ENCODE measurements around the gene MEGF11.
A peak's percentile ranks its signal among the peaks of the same experiment; 100 is the strongest.
"Not testable (repeated sequence)": the region's sequence is repeated elsewhere in the genome, so short reads cannot be mapped to it uniquely, and the experiment has no call there.

Gene MEGF11

DNA sequence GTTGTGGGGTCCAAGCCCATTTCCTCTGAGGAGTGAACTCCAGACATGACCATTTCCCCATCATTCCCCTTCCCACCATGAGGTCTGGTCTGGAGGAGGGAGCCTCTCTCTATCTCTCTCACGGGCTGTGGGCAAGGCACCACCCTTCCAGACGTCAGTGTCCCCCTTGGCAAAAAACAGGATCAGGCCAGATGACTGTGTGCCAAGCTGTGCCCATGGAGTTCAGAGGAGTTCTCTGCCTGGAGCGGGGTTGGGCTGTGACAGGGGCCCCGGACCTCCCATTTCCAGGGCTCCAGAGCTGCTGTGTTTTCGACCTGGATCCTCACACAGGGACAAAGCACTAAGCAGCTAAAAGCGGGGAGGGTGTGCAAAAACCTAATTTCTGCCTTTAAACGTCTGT is 259.8 kb downstream of the MEGF11 start:
- DNase-seq = no peak

DNA sequence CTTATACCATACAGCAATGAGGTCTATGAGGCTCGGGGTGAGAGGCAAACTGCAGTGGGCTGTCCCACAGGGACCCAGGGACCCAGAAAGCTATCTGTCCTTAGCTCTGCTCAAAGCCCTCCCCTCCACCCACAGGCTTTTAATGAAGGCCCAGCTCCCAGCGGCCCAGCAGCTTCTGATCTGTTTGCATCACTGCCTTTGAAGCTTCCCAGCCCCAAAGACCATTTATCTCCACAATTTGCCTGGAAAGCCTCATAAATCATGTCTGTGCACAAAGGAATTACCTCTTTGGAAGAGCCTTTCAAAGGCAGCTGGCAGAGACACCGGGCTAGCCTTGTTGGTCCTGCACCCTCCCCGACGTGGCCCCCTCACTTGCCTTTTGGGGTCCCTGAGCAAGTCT is 260.3 kb downstream of the MEGF11 start:
- DNase-seq = no peak

DNA sequence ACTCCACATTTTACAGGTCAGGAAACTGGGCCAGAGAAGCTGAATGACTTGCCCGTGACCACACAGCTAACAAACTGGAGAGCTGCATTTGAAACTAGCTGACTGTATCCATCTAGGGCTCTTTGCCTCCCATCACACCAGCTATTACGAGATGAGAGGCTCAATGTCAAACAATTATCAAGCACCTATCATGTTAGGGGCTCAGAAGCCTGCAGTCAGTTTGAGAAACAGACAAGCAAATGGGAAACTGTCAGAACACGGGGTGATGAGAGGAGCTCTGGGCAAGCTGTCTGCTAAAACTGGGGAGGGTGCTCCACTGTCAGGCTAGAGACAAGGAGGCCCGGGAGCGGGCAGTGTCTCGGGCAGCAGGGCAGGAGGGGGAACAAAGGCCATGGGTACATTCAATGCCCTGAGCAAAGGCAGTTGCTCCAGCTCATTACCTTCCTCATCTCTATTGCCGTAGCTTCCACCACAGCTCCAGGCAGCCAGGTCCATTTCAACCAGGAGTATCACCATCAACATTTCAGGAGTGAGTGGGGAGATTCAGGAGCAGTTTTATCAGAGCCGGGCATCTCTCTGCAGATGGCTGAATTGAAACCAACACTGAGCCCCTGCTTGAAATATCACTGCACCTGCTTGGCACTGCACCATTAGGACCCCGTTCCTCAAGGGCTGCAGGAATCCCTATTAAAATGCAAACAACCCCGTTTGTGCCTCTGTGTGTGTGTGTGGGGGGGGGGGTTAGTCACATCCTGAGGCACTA is 261.6 kb downstream of the MEGF11 start:
- DNase-seq = no peak

DNA sequence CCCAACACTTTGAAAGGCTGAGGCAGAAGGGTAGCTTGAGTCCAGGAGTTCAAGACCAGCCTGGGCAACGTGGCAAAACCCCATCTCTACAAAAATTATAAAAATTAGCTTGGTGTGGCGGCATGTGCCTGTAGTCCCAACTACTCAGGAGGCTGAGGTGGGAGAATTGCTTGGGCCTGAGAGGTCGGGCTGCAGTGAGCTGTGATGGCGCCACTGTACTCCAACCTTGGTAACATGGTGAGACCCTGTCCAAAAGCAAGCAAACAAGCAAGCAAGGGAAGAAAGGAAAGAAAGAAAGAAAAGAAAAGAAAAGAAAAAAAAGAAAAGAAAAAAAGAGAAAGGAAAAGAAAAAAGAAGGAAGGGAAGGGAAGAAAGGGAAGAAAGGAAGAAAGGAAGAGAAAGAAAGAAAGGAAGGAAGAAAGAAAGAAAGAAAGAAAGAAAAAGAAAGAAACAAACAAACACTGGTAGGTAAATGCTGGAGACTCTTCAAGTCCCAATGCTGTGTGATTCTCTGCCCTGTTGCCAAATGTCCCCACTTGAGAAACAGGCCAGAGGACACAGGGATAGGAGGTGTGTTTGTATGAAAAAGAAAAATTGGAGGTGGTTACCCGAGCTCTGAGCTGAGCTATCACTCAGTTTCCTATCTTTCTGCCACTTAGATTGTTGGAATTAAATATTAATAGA is 263.1 kb downstream of the MEGF11 start:
- no peak for DNase-seq

DNA sequence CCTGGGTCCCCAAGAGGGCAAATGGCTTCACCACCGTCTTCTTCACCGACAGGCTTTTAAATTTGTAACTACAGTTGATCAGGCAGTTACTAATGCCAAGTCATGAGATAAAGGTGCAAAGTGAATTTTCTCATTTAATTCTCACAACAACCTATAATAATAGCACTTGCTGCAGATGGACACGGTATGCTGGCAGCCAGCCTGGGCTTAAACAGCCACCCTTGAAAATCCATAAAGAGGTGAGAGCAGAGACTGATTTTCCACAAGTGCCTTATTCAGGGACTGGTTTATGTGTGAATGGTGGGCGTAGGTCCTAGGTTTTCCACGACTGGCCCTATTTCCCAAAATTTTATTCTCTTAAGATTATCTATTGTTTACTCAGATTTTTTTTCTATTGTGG is 266.4 kb downstream of the MEGF11 start:
- no peak for DNase-seq

DNA sequence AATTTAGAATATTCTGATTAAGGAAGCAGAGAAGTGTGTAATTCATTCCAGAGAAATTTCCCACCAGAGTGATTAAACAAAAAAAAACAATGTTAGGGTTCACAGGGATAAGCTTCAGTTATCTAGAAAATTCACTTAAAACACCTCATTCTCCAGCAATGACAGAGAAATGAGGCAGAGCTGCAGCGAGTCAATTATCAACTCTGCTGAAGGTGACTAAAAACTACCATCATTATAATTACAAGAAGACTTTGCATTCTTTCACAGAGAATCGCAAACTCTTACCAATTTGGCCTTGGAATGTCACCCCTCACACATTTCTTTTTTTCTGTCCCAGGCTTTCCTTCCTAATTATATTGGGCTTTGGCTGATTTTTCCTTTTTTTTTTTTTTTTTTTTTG is 267.1 kb downstream of the MEGF11 start:
- DNase-seq = no peak

DNA sequence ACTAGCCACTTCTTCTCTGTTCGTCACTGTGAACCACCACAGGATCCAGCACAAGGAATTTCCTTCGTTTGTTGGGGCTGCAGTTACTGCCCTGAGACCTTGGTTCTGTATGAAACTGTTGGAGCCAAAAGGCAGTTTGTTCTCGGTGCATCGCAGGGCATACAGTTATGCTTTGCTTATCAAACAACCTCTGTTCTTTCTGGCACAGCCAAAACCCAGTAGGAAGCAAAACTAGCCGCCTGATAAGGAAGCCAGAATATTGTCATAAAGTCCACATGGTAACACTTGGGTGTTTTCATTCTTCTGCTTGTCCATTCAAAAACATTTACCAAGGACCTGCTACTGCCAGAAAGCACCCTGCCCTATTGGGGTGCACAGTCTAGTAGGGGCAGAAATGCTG is 268.2 kb downstream of the MEGF11 start:
- DNase-seq = no peak

DNA sequence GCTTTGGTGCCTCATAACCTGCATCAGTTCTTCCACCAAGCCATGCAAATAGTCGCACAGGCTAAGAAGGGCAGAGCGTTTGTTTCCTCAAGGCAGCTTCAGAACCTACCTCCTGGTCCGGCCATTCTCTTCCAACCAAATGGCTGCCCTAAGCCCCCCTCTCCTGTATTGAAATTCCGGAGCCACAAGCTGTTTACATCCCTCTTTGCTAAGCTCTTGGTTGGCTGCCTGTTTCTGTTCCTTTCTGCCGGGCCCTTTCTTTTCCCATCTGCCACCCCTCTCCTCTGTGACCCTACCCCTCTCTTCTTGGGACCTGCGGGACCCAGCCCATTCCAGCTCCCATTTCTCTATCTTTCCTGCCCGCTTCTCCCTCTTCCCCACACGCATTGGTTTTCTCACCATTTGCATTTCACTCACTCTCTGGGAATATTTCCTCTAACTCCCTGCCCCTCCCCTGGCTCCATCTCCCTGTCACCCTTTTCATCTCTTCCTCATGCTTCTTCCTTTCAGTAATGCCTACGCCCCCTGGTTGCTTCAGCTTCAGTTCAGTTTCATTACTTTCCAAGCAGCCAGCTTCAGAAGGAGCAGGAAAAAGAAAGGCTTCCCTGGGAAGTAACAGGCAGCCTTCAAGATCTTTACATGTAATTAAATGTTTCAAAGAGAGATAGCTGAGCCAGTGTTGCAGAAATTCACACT is 270.8 kb downstream of the MEGF11 start:
- no peak for DNase-seq

DNA sequence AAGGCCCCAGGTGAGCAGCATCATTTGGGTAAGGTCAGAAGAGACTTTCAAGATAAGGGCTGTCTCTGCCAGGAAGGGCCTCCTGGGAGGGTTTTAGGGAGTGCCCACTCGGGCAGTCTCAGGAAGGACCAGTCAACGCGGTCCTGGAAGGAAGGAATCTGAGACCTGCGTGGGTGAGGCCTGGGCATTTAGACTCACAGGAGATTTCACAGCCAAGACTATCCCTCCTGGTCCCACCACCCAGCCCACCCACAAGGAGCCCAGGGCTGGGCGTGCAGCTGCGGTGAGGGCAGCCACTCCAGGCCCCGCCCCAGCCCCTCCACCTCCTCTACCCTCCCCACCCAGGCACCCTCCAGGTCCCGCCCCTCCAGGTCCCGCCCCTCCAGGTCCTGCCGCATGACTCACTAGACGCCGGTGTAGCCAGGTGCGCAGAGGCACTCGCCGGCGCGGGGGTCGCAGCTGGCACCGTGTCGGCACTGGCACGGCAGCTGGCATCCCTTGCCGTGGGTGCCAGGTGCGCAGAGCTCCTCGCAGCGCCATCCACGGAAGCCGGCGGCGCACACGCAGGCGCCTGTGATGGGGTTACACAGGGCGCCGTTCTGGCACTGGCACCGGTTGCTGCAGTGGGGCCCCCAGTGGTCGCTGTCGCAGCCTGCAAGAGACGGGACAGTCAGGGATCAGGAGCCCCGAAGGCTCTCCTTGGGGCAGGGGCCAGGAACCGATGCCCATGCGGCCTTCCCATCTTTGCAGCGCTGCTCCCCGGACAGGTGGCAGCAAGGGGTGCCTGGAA is 271.5 kb downstream of the MEGF11 start:
- peak in 2 of 4 experiments; percentile 8 to 13 for DNase-seq

DNA sequence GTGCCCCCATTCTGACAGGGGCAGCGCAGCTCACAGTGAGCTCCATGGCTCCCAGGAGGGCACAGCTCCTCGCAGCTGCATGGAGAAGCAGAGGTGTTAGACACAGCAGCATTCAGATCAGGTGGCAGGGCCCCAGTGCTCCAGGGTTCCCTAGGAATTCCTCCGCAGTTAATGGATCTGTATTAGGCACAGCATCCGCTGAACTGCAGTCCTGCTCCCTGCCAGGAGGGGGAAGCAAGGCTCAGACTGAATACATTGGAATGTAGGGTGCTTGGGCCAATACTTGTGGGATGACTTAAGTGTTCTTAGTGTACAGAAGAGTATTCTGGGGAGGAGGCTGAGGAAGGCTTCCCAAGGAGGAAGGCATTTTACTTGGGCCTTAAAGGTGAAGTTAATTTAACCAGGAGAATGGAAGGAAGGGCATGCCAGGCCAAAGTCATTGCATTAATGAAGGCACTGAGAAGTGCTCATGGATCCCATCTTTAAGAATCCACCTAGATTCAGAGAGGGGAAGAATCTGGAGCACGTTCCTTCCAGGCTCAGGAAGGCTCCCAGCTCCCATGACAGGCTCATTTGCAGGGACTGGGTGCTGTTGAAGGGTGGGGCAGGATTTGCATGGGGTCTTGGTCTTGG is 272.6 kb downstream of the MEGF11 start:
- DNase-seq = peak; percentile 57 to 72 (median 64)

DNA sequence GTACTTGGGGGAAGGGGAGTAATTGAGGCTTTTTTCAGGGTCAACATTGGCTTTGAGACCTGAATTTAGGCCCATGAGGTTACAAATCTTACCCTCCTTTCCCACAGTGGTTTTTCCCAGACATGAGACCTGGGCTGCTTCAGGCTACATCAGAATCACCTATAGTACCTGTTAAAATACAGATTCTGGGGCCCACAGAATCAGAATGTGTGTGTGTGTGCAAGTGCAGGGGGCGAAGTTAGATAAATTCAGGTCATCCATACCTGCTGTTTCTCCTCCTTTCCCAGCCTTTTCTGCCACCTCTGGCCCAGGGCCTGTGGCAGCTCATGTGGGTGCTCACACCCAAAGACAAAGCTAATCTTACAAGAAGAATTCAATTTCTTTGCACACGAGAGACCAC is 273.7 kb downstream of the MEGF11 start:
- DNase-seq = no peak

DNA sequence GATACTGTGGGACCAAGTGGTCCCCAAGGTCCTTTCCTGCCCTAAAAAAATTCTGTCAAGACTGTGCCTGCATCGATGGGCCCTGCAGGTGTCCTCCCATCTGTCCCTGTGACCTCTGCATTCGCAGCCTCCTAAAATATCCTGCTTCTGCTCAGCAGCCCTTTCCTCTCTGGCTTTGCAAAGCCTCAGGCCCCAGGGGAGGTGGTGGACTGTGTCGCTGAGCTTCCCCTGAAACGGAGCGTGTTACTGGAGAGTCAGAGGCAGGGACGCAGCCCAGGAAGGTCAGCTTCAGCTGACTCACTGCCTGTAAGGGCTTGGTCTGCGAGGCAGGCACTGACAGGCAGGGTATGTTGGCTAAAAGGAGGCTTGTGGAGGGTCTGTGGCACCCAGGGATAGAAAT is 274.2 kb downstream of the MEGF11 start:
- DNase-seq = no peak

DNA sequence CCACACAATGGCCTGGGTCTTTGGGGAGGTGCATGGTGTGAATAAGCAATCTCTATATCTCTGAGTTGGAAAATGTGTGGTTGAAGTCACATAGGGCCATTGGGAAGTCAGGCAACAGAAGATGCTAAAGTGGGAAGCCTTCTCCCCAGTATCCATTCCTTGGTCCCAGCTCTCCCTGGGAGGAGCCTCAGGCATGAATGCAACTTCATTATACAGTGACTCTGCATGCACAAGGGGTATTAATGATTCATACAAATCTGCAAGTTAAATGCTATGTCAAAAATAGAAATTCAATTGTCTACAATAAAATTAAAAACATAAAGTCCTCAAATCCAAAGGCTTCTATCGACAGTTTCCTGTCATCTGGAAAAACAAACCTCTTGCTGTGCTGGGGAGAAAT is 275.4 kb downstream of the MEGF11 start:
- no peak for DNase-seq

DNA sequence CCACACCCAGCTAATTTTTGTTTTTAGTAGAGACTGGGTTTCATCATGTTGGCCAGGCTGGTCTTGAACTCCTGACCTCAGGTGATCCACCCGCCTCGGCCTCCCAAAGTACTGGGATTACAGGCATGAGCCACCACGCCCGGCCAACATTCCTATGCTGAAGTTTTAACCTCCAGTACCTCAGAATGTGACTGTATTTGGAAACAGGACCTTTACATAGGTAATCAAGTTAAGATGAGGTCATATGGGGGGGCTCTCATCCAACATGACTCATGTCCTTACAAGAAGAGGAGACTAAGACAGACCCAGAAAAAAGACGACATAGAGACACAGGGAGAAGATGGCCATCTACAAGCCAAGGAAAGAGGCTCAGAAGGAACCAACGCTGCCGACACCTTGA is 277.4 kb downstream of the MEGF11 start:
- DNase-seq = not testable (repeated sequence)

DNA sequence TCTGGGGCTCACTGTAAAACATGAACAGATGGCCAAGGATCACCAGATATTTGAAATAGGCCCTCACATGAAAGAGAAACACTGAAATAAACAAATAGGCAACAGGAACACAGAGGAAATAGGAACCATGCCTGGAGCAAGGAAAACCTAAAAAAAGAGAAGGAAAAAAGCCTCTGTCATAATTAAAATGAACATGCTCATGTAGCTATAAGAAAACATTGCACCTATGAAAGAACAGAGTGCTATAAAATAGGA is 281.9 kb downstream of the MEGF11 start:
- no peak for DNase-seq

DNA sequence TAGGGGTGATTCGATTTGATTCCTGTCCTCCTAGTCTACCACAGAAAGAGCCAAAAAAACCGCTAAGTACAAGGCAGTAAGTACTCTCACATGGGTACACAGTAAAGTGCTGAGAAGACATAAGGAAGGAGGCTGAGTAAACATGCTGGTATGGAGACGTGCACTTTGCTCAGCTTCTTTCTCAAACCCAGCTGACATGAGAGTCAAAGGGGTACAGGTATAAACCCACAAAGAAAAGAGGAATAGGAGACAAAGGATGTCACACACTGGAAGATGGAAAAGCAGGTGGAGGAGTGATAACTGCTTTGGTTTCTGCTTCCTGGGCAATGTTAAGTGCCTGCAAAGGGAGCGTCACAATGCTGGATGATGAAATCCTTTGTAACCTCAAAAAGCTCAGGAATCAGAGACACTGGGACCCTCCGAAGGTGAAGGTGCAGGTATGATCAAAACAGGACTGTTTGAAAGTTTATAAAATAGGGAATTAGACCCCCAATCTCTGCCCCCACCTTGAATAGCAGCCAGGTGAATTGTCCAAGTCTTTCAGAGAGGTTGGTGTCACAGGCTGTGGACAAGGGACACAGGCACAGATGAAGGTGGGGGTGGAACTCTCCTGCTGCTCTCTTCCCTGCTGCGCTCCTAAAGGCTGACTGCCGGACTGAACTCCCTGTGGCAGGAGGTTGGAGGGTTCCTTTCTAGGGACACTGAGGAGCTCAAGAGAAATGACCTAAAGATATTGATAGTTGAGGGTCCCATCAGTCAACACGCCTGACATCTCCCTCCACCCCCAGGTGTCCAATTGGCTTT is 282.4 kb downstream of the MEGF11 start:
- DNase-seq = no peak

DNA sequence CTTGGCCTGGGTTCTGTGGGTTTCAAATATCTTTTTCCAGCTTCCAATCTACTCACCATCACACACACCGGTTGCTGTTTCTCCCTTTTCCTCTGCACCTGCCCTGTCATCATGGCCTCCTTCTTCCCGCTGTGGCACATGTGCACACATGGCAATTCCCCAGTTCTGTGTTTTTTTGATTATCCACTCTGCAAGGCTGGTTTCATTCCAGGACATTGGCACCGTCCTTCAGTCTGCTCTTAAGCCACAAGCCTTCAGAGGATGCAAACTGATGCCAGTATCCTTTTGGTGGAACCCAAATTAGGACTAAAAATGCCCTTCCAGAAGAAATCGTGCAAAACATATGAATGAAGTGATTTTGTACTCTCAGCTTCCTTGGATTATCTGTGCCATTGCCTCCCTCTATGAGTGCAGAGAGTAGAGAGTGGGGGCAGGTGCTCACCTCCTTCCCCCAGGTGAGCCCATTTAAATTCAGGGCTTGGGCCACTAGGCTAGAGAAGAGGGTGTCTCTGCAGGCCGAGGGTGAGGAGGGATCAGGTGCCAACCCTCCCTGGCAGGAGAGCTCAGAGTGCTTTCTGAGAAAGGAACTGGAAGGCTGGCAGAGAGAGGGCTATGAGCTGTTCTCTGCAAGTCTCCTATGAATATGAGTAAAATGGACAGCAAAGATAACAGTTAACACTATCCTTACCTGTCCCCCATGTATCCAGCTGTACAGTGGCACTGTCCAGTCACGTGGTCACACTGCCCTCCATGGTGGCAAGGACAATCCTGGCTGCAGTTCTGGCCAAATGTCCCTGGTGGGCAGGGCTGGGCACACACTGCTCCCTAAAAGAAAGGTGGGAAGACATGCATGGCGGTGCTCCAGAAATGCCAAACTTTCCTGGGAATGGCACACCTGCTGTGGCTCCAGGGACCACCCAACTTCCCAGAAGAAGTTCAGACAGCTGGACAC is 283.4 kb downstream of the MEGF11 start:
- no peak for DNase-seq

DNA sequence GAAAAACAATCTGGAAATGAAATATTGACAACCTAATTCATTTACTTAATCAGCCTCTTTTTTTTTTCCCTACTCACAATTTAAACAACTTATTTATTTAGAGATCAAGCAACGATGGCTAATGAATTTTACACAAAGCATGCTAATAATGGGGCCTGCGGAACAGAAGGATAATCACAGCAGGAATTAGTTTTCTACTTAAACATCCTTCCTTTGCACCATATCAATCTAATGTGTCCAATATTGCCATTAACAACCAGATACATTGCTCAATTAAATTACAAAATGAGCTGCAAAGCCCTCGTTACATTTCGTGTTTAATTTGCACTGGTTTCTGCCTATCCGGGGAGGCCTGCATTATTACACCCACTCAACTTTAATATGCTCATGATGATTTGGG is 285.0 kb downstream of the MEGF11 start:
- DNase-seq = no peak

DNA sequence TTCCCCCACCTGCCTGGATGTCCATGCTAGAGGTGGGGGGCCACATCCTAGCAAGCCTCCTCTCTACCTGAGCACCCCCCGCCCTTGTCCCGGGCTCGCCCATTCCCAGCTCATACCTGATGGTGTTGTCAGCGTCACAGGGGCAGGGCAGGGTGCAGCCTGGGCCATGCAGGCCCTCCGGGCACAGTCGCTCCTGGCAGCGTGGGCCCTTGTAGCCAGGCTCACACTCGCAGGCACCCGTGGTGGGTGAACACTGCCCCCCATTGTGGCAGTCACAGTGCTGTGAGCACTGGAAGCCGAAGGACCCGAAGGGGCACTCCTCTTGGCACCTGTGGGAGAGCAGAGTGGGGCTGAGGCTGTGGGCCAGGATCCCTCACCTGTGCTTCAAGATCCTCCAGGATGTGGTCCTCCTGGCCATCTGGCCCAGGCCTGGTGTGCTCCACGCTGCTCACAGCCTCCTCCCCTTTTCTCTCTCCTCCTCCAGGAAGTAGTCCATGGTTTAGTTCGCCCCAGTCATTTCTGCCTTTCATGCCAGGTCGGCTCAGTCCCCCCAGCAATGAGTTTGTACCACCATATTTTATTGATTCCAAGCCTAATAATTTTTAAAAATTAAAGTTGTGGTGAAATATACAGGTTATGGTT is 288.6 kb downstream of the MEGF11 start:
- no peak for DNase-seq

DNA sequence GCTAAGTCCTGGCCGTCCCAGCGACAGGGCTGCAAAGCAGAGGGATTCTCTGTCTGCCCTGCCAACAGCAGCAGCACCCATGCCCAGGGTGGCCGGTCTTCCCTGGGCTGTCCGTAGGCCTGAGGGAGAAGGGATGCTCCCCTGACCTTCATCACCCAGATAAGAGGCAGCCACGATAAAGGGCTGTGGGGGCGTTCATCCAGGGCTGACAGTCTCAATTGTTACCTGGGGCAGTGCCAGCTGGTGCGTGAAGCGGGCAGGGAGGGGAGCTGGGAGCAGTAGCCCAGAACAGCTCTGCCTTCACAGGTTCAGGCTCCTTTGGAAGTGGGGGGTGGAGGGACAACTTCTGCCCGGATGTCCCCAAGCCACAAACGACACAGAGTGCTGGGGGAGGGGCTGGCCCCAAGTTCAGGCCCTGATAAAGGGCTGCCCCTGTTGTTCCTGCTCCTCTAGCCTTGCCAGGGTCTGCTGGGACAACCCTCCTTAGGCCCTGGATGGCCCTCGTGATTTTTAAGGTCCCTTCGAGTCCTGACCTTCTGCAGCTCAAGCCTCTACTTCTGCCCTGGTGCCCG is 289.6 kb downstream of the MEGF11 start:
- no peak for DNase-seq

Measured in suppressor macrophage (primary cell).